ENCODE results near the gene PTPRJ. TPM values are rescaled to one million over a fixed set of nuclear protein-coding genes. Genes with fewer than 3 reads are reported as not detected.

The PTPRJ gene
- total RNA-seq, 1 donor from 2014 or later: 34.9 TPM

DNA sequence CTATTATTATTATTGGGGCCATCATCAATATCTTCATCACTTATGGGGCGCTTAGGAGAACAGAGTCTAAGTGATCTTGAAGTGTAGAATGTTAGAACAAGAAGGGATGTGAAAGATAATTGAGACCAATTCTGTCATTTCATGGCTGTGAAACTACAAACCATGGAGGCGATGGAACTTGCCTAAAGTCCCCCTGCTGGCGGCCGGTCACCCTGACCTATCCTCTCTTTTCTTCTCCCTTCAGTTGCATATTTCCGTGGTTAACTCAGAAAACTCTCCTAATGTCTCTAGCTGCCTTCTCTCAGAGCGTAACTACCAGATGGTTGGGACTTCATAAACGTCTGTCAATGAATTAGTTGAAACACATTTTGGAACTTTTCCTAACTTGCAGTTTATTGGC, 229.7 kb downstream of the PTPRJ start:
- no peak overlapping the region for H3K27ac ChIP-seq
- H3K9me3 ChIP-seq: no peaks in the 10 kb centered on the region
- intact Hi-C loops (cut with DNase I): no loop called here
- H3K36me3 ChIP-seq: no peaks in the 10 kb centered on the region
- ATAC-seq (no peak), DNase-seq (no peak)
- no peaks in the 10 kb centered on the region for H3K27me3 ChIP-seq
- TF ChIP-seq, protein P1, sequence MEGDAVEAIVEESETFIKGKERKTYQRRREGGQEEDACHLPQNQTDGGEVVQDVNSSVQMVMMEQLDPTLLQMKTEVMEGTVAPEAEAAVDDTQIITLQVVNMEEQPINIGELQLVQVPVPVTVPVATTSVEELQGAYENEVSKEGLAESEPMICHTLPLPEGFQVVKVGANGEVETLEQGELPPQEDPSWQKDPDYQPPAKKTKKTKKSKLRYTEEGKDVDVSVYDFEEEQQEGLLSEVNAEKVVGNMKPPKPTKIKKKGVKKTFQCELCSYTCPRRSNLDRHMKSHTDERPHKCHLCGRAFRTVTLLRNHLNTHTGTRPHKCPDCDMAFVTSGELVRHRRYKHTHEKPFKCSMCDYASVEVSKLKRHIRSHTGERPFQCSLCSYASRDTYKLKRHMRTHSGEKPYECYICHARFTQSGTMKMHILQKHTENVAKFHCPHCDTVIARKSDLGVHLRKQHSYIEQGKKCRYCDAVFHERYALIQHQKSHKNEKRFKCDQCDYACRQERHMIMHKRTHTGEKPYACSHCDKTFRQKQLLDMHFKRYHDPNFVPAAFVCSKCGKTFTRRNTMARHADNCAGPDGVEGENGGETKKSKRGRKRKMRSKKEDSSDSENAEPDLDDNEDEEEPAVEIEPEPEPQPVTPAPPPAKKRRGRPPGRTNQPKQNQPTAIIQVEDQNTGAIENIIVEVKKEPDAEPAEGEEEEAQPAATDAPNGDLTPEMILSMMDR (IDR thresholded peaks at IDR 0.05): peak; percentile 13
- no peak overlapping the region for H3K4me3 ChIP-seq
- no peaks in the 10 kb centered on the region for H3K4me1 ChIP-seq

DNA sequence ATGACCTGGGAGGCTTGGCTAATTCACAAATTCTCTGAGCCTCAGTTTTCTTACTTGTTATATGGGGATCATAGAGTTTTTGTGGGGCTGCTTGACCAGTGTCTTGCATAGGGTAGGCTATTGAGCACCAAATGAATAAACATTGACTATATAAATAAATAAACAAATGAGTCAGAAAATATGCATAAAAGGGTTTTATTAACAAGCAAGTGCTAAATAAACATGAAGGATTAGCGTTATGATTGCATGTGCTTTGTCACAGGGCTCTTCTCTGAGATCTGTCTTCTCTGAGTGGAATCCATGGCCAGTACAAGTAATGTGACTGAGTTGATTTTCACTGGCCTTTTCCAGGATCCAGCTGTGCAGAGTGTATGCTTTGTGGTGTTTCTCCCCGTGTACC, 236.2 kb downstream of the PTPRJ start, which contains the start of gene OR4B1:
TSS of gene OR4B1 (plus strand) at position 301 of the 400 bp plus-strand sequence. CDS start at position 301, 0 bp downstream.
- Histone ChIP-seq H3K27me3 (no peaks in the 10 kb centered on the region), H3K9me3 (no peaks in the 10 kb centered on the region), H3K36me3 (no peaks in the 10 kb centered on the region), H3K4me3 (no peak within 1 kb of the TSS), H3K4me1 (no peaks in the 10 kb centered on the region), H3K27ac (no peak within 1 kb of the TSS)
- TF ChIP-seq, protein P1 (IDR thresholded peaks at IDR 0.05): no peak
- ATAC-seq: no peak
- intact Hi-C loops (cut with DNase I): no loop called here
- no peak for DNase-seq

Small RNA genes within 50 kb of the gene (microRNA-seq; reads per million reads assigned to microRNA genes)
- not detected for gene MIR3161 (ENCODE audit: borderline microRNAs expressed)

Other genes with a start within 250 kb of the PTPRJ start
- 89.5 TPM for gene FNBP4, start 213.2 kb upstream of the PTPRJ start, total RNA-seq
- gene NUP160, start 132.2 kb upstream of the PTPRJ start, total RNA-seq: 40.4 TPM
- not detected for gene OR4B1, start 236.3 kb downstream of the PTPRJ start, total RNA-seq